ENCODE results near the gene ZNF462. TPM values are rescaled to one million over a fixed set of nuclear protein-coding genes. Genes with fewer than 3 reads are reported as not detected.

The ZNF462 gene
- total RNA-seq, 1 experiment from 2014 or later = 121 TPM

DNA sequence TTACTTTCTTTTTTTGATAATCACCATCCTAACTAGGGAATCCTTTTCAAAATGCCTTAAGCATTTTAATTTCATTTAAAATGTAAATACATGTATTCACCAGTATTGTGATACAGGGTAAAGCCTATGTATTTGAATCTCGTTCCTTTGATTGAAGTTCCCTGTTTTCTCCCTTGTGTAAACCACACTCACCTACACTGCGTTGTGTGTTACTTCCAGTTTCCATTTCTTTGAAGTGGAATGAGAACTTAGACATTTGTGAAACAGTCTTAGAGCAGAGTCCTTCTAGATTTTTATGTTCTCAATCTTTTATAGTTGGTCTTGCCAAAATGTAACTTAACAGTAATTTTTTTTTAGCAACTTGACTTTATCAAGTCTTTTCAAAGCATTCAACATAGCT lies 101.4 kb downstream of the ZNF462 start:
- Mint-ChIP-seq H3K9me3 (peaks cover 5% of the 10 kb centered on the region; the same call in 1 of the 2 replicates), H3K27ac (no peak overlapping the region; the same call in 1 of the 2 replicates), H3K4me1 (peaks cover 75% of the 10 kb centered on the region), H3K27me3 (ENCODE audit: low read depth) (no peaks in the 10 kb centered on the region), H3K36me3 (peaks cover 47% of the 10 kb centered on the region), H3K4me3 (no peak overlapping the region)
- DNase-seq (ENCODE audit: low spot score) (no peak), ATAC-seq (no peak)
- TF ChIP-seq TCF7 (CRISPR knock-in tag; IDR thresholded peaks at IDR 0.05; ENCODE audit: low read depth) = no peak
- TF ChIP-seq TEAD1 (CRISPR knock-in tag; IDR thresholded peaks at IDR 0.05) = no peak
- TF ChIP-seq CREM (CRISPR knock-in tag; IDR thresholded peaks at IDR 0.05) = no peak
- no peak for TF ChIP-seq ZNF416 (CRISPR knock-in tag; IDR thresholded peaks at IDR 0.05)
- TF ChIP-seq NR2C2 (CRISPR knock-in tag; IDR thresholded peaks at IDR 0.05) = no peak
- TF ChIP-seq ATF1 (CRISPR knock-in tag; IDR thresholded peaks at IDR 0.05) = no peak
- TF ChIP-seq PRRX2 (CRISPR knock-in tag; IDR thresholded peaks at IDR 0.05) = no peak
- no peak for TF ChIP-seq FOXJ3 (CRISPR knock-in tag; IDR thresholded peaks at IDR 0.05; ENCODE audit: borderline replicate concordance)
- TF ChIP-seq, protein P1, sequence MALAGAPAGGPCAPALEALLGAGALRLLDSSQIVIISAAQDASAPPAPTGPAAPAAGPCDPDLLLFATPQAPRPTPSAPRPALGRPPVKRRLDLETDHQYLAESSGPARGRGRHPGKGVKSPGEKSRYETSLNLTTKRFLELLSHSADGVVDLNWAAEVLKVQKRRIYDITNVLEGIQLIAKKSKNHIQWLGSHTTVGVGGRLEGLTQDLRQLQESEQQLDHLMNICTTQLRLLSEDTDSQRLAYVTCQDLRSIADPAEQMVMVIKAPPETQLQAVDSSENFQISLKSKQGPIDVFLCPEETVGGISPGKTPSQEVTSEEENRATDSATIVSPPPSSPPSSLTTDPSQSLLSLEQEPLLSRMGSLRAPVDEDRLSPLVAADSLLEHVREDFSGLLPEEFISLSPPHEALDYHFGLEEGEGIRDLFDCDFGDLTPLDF (CRISPR knock-in tag; IDR thresholded peaks at IDR 0.05) = no peak
- no peak for TF ChIP-seq ZNF671 (CRISPR knock-in tag; IDR thresholded peaks at IDR 0.05)
- TF ChIP-seq ZNF317 (CRISPR knock-in tag; IDR thresholded peaks at IDR 0.05; ENCODE audit: borderline replicate concordance, low read depth) = no peak
- no peak for TF ChIP-seq ZBTB21 (CRISPR knock-in tag; IDR thresholded peaks at IDR 0.05; ENCODE audit: borderline replicate concordance)
- TF ChIP-seq, protein P2, sequence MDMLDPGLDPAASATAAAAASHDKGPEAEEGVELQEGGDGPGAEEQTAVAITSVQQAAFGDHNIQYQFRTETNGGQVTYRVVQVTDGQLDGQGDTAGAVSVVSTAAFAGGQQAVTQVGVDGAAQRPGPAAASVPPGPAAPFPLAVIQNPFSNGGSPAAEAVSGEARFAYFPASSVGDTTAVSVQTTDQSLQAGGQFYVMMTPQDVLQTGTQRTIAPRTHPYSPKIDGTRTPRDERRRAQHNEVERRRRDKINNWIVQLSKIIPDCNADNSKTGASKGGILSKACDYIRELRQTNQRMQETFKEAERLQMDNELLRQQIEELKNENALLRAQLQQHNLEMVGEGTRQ (CRISPR knock-in tag; IDR thresholded peaks at IDR 0.05) = no peak
- TF ChIP-seq, protein P3, sequence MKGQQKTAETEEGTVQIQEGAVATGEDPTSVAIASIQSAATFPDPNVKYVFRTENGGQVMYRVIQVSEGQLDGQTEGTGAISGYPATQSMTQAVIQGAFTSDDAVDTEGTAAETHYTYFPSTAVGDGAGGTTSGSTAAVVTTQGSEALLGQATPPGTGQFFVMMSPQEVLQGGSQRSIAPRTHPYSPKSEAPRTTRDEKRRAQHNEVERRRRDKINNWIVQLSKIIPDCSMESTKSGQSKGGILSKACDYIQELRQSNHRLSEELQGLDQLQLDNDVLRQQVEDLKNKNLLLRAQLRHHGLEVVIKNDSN (CRISPR knock-in tag; IDR thresholded peaks at IDR 0.05) = no peak
- TF ChIP-seq, protein P4, sequence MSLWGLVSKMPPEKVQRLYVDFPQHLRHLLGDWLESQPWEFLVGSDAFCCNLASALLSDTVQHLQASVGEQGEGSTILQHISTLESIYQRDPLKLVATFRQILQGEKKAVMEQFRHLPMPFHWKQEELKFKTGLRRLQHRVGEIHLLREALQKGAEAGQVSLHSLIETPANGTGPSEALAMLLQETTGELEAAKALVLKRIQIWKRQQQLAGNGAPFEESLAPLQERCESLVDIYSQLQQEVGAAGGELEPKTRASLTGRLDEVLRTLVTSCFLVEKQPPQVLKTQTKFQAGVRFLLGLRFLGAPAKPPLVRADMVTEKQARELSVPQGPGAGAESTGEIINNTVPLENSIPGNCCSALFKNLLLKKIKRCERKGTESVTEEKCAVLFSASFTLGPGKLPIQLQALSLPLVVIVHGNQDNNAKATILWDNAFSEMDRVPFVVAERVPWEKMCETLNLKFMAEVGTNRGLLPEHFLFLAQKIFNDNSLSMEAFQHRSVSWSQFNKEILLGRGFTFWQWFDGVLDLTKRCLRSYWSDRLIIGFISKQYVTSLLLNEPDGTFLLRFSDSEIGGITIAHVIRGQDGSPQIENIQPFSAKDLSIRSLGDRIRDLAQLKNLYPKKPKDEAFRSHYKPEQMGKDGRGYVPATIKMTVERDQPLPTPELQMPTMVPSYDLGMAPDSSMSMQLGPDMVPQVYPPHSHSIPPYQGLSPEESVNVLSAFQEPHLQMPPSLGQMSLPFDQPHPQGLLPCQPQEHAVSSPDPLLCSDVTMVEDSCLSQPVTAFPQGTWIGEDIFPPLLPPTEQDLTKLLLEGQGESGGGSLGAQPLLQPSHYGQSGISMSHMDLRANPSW (CRISPR knock-in tag; conservative IDR thresholded peaks at IDR 0.05; ENCODE audit: low read depth) = no peak
- no peak for TF ChIP-seq EMX1 (CRISPR knock-in tag; IDR thresholded peaks at IDR 0.05)
- TF ChIP-seq, protein P5, sequence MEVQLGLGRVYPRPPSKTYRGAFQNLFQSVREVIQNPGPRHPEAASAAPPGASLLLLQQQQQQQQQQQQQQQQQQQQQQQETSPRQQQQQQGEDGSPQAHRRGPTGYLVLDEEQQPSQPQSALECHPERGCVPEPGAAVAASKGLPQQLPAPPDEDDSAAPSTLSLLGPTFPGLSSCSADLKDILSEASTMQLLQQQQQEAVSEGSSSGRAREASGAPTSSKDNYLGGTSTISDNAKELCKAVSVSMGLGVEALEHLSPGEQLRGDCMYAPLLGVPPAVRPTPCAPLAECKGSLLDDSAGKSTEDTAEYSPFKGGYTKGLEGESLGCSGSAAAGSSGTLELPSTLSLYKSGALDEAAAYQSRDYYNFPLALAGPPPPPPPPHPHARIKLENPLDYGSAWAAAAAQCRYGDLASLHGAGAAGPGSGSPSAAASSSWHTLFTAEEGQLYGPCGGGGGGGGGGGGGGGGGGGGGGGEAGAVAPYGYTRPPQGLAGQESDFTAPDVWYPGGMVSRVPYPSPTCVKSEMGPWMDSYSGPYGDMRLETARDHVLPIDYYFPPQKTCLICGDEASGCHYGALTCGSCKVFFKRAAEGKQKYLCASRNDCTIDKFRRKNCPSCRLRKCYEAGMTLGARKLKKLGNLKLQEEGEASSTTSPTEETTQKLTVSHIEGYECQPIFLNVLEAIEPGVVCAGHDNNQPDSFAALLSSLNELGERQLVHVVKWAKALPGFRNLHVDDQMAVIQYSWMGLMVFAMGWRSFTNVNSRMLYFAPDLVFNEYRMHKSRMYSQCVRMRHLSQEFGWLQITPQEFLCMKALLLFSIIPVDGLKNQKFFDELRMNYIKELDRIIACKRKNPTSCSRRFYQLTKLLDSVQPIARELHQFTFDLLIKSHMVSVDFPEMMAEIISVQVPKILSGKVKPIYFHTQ (CRISPR knock-in tag; IDR thresholded peaks at IDR 0.05) = no peak
- CTCF ChIA-PET = no interaction called here
- POLR2A ChIA-PET = no interaction called here

DNA sequence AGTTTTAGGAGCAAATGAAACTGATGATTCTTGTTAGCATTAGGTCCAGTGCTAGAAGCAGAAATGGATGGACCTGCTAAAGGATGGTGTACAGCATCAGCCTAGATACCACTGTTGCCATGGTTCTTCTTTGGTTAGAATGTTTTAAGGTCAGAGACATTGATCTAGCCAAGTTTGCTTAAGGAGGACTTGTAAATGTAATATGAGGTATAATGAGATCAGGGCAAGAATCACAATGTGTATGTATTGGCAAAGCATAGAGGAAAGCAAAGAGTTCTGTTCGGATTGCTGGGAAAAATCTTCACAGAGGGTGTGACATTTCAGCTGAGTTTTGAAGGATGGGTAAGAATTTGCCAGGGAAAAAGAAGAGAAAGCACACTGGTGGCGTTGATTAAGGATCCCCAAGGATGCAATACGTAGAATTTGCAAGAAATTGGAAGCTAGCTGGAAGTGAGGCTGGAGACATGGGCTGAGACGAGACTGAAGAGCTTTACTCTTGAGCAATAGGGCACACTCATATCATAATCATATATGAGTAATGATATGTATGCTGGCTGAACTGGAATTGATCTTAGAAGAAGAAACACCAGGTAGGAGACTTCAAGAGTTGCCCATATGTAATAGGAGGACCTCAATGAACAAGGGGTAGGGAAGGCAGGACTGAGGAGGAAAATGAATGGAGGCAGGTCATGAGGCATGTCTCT lies 102.0 kb downstream of the ZNF462 start:
- H3K27me3 Mint-ChIP-seq (ENCODE audit: low read depth) = no peaks in the 10 kb centered on the region
- peaks cover 44% of the 10 kb centered on the region for H3K36me3 Mint-ChIP-seq
- H3K27ac Mint-ChIP-seq = peak overlapping the region; percentile 12; the same call in 1 of the 2 replicates
- ATAC-seq (no peak), DNase-seq (ENCODE audit: low spot score) (no peak)
- peaks cover 75% of the 10 kb centered on the region for H3K4me1 Mint-ChIP-seq
- POLR2A ChIA-PET = no interaction called here
- peaks cover 5% of the 10 kb centered on the region; the same call in 1 of the 2 replicates for H3K9me3 Mint-ChIP-seq
- CTCF ChIA-PET = no interaction called here
- no peak overlapping the region for H3K4me3 Mint-ChIP-seq
- TF ChIP-seq SP1 (CRISPR knock-in tag; conservative IDR thresholded peaks at IDR 0.05) (no peak), FOXJ3 (CRISPR knock-in tag; IDR thresholded peaks at IDR 0.05; ENCODE audit: borderline replicate concordance) (no peak), GABPB1 (CRISPR knock-in tag; IDR thresholded peaks at IDR 0.05) (no peak), ZNF671 (CRISPR knock-in tag; IDR thresholded peaks at IDR 0.05) (no peak), ZNF121 (CRISPR knock-in tag; IDR thresholded peaks at IDR 0.05) (no peak)
- TF ChIP-seq, protein P6, sequence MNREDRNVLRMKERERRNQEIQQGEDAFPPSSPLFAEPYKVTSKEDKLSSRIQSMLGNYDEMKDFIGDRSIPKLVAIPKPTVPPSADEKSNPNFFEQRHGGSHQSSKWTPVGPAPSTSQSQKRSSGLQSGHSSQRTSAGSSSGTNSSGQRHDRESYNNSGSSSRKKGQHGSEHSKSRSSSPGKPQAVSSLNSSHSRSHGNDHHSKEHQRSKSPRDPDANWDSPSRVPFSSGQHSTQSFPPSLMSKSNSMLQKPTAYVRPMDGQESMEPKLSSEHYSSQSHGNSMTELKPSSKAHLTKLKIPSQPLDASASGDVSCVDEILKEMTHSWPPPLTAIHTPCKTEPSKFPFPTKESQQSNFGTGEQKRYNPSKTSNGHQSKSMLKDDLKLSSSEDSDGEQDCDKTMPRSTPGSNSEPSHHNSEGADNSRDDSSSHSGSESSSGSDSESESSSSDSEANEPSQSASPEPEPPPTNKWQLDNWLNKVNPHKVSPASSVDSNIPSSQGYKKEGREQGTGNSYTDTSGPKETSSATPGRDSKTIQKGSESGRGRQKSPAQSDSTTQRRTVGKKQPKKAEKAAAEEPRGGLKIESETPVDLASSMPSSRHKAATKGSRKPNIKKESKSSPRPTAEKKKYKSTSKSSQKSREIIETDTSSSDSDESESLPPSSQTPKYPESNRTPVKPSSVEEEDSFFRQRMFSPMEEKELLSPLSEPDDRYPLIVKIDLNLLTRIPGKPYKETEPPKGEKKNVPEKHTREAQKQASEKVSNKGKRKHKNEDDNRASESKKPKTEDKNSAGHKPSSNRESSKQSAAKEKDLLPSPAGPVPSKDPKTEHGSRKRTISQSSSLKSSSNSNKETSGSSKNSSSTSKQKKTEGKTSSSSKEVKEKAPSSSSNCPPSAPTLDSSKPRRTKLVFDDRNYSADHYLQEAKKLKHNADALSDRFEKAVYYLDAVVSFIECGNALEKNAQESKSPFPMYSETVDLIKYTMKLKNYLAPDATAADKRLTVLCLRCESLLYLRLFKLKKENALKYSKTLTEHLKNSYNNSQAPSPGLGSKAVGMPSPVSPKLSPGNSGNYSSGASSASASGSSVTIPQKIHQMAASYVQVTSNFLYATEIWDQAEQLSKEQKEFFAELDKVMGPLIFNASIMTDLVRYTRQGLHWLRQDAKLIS (CRISPR knock-in tag; IDR thresholded peaks at IDR 0.05; ENCODE audit: borderline replicate concordance) = no peak
- TF ChIP-seq, protein P7, sequence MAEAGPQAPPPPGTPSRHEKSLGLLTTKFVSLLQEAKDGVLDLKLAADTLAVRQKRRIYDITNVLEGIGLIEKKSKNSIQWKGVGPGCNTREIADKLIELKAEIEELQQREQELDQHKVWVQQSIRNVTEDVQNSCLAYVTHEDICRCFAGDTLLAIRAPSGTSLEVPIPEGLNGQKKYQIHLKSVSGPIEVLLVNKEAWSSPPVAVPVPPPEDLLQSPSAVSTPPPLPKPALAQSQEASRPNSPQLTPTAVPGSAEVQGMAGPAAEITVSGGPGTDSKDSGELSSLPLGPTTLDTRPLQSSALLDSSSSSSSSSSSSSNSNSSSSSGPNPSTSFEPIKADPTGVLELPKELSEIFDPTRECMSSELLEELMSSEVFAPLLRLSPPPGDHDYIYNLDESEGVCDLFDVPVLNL (CRISPR knock-in tag; IDR thresholded peaks at IDR 0.05; ENCODE audit: borderline replicate concordance, low read depth) = no peak
